ENCODE measurements around the gene SNAP29.

Gene SNAP29

DNA sequence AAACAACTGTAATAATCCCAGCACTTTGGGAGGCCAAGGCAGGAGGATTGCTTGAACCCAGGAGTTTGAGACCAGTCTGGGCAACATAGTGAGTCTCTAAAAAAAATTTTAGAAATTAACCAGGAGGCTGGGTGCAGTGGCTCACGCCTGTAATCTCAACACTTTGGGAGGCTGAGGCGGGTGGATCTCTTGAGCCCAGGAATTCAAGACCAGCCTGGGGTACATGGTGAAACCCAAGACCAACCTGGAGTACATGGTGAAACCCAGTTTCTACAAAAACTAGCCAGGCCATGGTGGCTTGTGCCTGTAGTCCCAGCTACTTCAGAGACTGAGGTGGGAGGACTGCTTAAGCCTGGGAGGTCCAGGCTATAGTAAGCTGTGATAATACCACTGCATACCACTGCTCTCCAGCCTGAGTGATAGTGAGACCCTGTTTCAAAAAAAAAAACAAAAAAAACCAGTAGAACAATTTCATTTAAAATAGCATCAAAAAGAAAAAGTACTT lies 11.4 kb upstream of the SNAP29 start:
- no peak for DNase-seq (ENCODE audit: low read depth)
- no peak overlapping the region for H3K4me3 ChIP-seq (ENCODE audit: low read depth, low read length)
- TF ChIP-seq, protein P1, sequence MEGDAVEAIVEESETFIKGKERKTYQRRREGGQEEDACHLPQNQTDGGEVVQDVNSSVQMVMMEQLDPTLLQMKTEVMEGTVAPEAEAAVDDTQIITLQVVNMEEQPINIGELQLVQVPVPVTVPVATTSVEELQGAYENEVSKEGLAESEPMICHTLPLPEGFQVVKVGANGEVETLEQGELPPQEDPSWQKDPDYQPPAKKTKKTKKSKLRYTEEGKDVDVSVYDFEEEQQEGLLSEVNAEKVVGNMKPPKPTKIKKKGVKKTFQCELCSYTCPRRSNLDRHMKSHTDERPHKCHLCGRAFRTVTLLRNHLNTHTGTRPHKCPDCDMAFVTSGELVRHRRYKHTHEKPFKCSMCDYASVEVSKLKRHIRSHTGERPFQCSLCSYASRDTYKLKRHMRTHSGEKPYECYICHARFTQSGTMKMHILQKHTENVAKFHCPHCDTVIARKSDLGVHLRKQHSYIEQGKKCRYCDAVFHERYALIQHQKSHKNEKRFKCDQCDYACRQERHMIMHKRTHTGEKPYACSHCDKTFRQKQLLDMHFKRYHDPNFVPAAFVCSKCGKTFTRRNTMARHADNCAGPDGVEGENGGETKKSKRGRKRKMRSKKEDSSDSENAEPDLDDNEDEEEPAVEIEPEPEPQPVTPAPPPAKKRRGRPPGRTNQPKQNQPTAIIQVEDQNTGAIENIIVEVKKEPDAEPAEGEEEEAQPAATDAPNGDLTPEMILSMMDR (IDR thresholded peaks at IDR 0.05; ENCODE audit: control insufficient read depth, extremely low read depth, insufficient read depth), result no peak

DNA sequence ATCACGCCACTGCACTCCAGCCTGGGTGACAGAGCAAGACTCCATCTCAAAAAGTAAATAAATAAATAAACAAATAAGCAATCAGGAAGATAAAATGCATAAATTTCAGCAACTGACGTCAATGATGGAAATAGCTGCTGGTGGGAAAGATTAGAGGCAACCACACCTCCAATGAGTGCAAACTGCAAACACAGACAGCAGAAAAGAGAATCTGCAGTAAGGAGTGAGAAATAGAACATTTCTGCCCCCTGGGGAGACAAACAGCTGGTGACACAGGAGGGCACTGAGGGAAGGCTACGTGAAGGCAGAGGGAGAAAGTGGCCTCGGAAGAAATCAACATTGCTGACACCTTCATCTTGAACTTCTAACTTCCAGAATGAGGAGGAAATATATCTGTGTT lies 6.7 kb upstream of the SNAP29 start:
- H3K4me3 ChIP-seq (ENCODE audit: low read depth, low read length), result no peak overlapping the region
- DNase-seq (ENCODE audit: low read depth), result no peak
- TF ChIP-seq, protein P1 (IDR thresholded peaks at IDR 0.05; ENCODE audit: control insufficient read depth, extremely low read depth, insufficient read depth), result no peak

DNA sequence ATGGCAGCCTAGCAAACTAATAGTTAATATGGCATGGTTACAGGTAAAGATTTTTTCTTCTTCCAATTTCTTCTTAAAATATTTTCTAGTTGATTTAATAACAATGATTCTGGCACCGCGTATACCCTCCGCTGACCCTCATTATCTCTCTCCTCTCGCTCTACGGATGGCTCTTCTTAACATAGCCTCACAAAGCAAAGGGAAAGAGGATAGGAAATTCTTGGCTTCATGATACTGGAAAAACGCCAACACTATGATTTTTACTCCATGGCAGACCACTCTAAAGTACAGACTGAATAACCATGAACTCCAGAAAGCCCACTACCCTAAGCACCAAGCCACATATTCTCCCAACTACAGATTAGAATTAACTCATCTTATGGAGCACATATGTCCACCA lies 6.3 kb upstream of the SNAP29 start:
- DNase-seq (ENCODE audit: low read depth), result no peak
- TF ChIP-seq, protein P1 (IDR thresholded peaks at IDR 0.05; ENCODE audit: control insufficient read depth, extremely low read depth, insufficient read depth), result no peak
- H3K4me3 ChIP-seq (ENCODE audit: low read depth, low read length), result no peak overlapping the region

DNA sequence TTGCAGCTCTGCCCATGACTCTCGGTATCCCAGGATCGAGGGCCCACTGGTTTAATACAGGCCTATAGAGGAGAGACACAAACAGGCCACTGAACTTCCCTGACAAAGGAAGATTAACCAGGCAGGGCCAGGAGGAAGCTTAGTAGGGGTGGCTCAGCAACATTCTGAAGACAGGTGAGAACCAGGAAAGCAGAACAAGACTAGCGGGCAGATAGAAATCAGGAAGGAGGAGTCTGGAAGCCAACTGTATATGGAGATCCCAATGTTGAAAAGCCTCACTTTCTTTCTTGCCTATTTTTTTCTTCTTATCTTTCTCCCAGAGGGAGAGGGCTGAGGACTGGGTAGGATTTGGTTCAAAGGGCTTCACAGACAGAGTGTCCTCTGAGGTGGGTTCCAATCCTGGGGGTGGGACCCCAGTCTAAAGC lies 5.6 kb upstream of the SNAP29 start:
- no peak for DNase-seq (ENCODE audit: low read depth)
- TF ChIP-seq, protein P1 (IDR thresholded peaks at IDR 0.05; ENCODE audit: control insufficient read depth, extremely low read depth, insufficient read depth), result no peak
- H3K4me3 ChIP-seq (ENCODE audit: low read depth, low read length), result no peak overlapping the region

DNA sequence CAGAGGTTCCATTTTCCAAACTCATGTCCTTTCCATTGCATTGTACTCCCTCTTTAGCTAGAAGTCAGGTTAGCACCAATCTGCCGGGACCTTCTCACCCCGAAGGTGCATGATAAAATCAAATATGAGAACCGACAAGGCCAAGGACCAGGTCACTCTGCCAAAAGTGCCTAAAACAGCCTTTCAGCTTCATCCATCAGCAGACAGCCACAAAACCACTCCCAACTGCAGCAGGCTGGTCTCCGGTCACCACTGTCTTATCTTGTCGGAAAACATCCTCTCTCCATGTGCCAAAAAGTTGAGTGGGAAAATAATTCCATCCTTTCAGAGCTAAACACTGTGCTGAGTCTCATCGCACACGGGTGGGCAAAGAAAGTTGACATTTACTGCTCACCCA lies 1.6 kb upstream of the SNAP29 start:
- TF ChIP-seq, protein P1 (IDR thresholded peaks at IDR 0.05; ENCODE audit: control insufficient read depth, extremely low read depth, insufficient read depth), result no peak
- peak overlapping the region; percentile 87 for H3K4me3 ChIP-seq (ENCODE audit: low read depth, low read length)
- no peak for DNase-seq (ENCODE audit: low read depth)

DNA sequence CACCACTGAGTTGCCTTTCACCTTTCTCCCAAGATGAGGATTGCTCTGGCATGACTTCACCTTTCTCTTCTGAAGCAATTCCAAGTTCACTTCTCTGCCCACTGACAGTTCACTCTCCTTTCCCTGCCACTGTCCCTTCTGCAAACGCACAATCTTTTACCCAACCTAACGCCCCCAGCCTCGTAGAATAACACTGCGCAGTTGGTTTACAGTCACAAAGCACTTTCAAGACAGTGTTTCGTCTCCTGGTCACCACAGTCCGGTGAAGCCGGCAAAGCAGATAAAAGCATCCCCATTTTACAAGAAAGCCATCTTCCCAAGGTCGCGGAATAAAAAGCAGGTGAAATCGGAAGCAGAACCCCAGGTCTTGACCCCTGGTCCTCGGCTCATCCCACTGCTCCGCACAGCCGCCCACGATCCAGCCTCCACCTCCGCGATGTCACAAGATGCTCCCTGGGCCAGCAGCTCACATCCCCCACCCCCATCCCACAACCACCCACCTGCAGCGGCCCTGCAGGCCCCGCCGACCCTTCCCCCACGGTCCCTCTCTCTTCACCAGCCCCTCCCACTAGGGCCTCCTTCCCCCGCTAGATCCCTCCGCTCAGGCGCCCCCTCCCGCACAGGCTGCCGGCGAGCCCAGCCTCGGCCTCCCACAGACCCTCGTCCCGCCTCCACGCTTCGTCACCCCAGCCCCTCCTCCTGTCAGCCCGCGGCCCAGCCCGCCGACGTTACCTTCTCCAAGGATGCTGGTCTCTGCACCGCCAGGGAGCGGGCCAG lies 781 bp upstream of the SNAP29 start:
- peak overlapping the region; percentile 87 for H3K4me3 ChIP-seq (ENCODE audit: low read depth, low read length)
- TF ChIP-seq, protein P1 (IDR thresholded peaks at IDR 0.05; ENCODE audit: control insufficient read depth, extremely low read depth, insufficient read depth), result no peak
- peak; percentile 56 for DNase-seq (ENCODE audit: low read depth)

DNA sequence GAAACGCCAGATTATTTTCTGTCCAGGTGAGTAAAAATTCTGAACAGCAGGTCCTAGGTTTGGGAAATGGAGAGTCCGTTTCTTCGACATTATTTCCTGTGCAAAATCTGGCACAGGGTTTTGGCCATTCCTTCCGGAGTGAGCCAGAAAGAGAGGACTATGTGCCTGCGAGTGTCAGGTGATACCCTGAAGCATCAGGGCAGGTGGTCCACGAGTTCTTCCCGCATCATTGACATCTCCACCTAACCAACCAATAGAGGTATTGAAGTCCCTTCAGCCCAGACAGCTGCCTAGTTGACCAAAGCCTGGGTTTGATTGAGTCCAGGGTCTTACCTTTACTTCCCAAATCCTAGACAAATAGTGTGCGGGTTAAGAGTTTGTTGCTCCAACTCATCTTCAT lies 808 bp downstream of the SNAP29 start:
- H3K4me3 ChIP-seq (ENCODE audit: low read depth, low read length), result peak overlapping the region; percentile 74
- DNase-seq (ENCODE audit: low read depth), result no peak
- TF ChIP-seq, protein P1 (IDR thresholded peaks at IDR 0.05; ENCODE audit: control insufficient read depth, extremely low read depth, insufficient read depth), result no peak
